K562 (cell line): Measurements from ENCODE around the gene MRTFB.

Source experiments
- BRCA1 ChIP-seq, 2 experiments: fragments of 450-650 bp in 1 of 2; sonication (generic) in 1 of 2; formaldehyde crosslinking in 1 of 2; IDR thresholded peaks; 2 replicates each; pipeline versions ENCODE4 v1.5.0 to v1.6.1; 2017 to 2020; ENCODE audit warnings: mild to moderate bottlenecking in 1 of 2, missing genetic modification reagents in 1 of 2
- CTCF ChIP-seq, 3 experiments: IDR thresholded peaks in 2 of 3; conservative IDR thresholded peaks in 1 of 3; 2 replicates each; pipeline ENCODE4 v1.5.1; 2011 to 2012; ENCODE audit warnings: low read length in 3 of 3, mild to moderate bottlenecking in 3 of 3, control low read depth in 2 of 3, improper control_type of control experiment in 1 of 3, inconsistent platforms in 1 of 3, low read depth in 1 of 3, mixed read lengths in 1 of 3, moderate library complexity in 1 of 3; ENCODE audit not compliant: insufficient read depth in 2 of 3
- KDM5B ChIP-seq: fragments of 200-600 bp; sonication (generic); IDR thresholded peaks from 2 replicates; pipeline ENCODE4 v1.6.1; 2012; ENCODE audit warnings: low read depth, mild to moderate bottlenecking, moderate library complexity, low read length, control low read depth, inconsistent platforms; ENCODE audit not compliant: insufficient replicate concordance
- TF ChIP-seq, protein P1 (sequence below): sonication (generic); formaldehyde crosslinking; IDR thresholded peaks from 2 replicates; pipeline ENCODE4 v1.9.0; 2022; ENCODE audit warnings: mild to moderate bottlenecking, missing genetic modification reagents

- TF ChIP-seq BRCA1 (IDR thresholded peaks at IDR 0.05), result no peak
- TF ChIP-seq BRCA1 (CRISPR knock-in tag; IDR thresholded peaks at IDR 0.05), result no peak
- TF ChIP-seq, protein P1, sequence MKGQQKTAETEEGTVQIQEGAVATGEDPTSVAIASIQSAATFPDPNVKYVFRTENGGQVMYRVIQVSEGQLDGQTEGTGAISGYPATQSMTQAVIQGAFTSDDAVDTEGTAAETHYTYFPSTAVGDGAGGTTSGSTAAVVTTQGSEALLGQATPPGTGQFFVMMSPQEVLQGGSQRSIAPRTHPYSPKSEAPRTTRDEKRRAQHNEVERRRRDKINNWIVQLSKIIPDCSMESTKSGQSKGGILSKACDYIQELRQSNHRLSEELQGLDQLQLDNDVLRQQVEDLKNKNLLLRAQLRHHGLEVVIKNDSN (CRISPR knock-in tag), result no peak
- no peak for TF ChIP-seq CTCF (IDR thresholded peaks at IDR 0.05 in 2 of 3, conservative IDR thresholded peaks at IDR 0.05 in 1 of 3; ENCODE audit: insufficient read depth in 2 of 3, low read depth in 1 of 3, low read length in 3 of 3)
- no peak for TF ChIP-seq KDM5B
Measured at GRCh38 chr16:14035092-14035491, 36.0 kb upstream of the MRTFB start.
